Vagina (tissue), 2 donors: ENCODE results near the gene AIMP2. TPM values are rescaled to one million over a fixed set of nuclear protein-coding genes. Genes with fewer than 3 reads are reported as not detected.
A peak's percentile ranks its signal among the peaks of the same experiment; 100 is the strongest.
"Not testable (repeated sequence)": the region's sequence is repeated elsewhere in the genome, so short reads cannot be mapped to it uniquely, and the experiment has no call there.

Source experiments
- DNase-seq, 2 donors: peaks; one replicate each; pipeline ENCODE4 v3.0.0-alpha.2; 2017; ENCODE audit errors: extremely low spot score in 2 of 2
- H3K27ac ChIP-seq: fragments of 200-600 bp; sonication (generic); one replicate; pipeline ENCODE4 v1.5.1; 2019
- H3K27me3 ChIP-seq: fragments of 200-600 bp; sonication (generic); one replicate; pipeline ENCODE4 v1.5.1; 2019
- H3K36me3 ChIP-seq, 2 donors: fragments of 200-600 bp; sonication (generic); one replicate each; pipeline ENCODE4 v1.5.1; 2017 to 2019
- H3K4me1 ChIP-seq: fragments of 200-600 bp; sonication (generic); one replicate; pipeline ENCODE4 v1.5.1; 2019
- H3K4me3 ChIP-seq, 2 donors: fragments of 200-600 bp; sonication (generic); 1 replicate in 1 of 2; 2 replicates in 1 of 2; pipeline ENCODE4 v1.5.1; 2016 to 2019
- H3K9me3 ChIP-seq: fragments of 200-600 bp; sonication (generic); one replicate; pipeline ENCODE4 v1.5.1; 2019
- POLR2A ChIP-seq, 2 donors: fragments of 450-650 bp; IDR thresholded peaks; one replicate each; pipeline ENCODE4 v1.6.1; 2017; ENCODE audit warnings: antibody characterized with exemption in 2 of 2, mild to moderate bottlenecking in 2 of 2, moderate library complexity in 2 of 2
- POLR2AphosphoS5 ChIP-seq, 2 donors: sonication (generic); formaldehyde crosslinking; IDR thresholded peaks; one replicate each; pipeline ENCODE4 v1.9.0; 2017; ENCODE audit warnings: antibody characterized with exemption in 2 of 2, mild to moderate bottlenecking in 2 of 2, low read depth in 1 of 2; ENCODE audit not compliant: insufficient read depth in 1 of 2
- intact Hi-C: fragments of 100-400 bp; cut with DNase I; formaldehyde crosslinking; loops from one replicate; pipeline ENCODE4 v1.15.1; 2023
- total RNA-seq: library from RNA; depleted of rRNA; stranded (reverse); fragments of >200 nt; gene quantifications from one replicate; pipeline ENCODE4 v1.2.3, GENCODE V29; 2016
- TF ChIP-seq, protein P1 (sequence below), 3 experiments: fragments of 450-650 bp in 2 of 3; fragments of 200-600 bp in 1 of 3; sonication (generic) in 1 of 3; IDR thresholded peaks; one replicate each; pipeline ENCODE4 v1.5.1; 2017 to 2019; ENCODE audit warnings: antibody characterized with exemption in 3 of 3, mild to moderate bottlenecking in 2 of 3, moderate library complexity in 2 of 3

AIMP2 gene
- total RNA-seq, 1 donor from 2014 or later = 38.1 TPM

DNA sequence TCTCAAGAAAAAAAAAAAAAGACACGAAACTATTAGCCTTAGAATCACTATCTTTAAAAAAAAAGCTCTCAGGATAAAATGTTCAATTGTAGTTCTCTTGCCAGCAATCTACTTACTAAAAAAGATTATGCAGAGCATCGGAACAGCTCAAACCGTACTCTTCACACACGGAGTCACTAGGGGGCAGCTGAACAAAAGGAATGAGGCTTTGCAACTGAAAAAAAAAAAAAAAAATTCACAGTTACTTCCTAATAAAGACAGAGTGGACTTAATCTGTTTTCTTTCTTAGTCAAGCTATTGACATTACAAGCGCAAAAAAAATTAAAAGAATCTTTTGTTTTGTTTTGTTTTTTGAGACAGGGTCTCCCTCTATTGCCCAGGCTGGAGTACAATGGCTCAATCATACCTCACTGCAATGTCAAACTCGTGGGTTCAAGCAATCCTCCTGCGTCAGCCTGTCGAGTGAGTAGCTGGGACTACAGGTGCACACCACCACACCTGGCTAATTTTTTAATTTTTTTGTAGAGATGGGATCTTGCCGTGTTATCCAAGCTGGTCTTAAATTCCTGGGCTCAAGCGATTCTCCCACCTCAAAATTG lies 11.8 kb upstream of the AIMP2 start:
- TF ChIP-seq POLR2AphosphoS5 (IDR thresholded peaks at IDR 0.05; ENCODE audit: insufficient read depth in 1 of 2, low read depth in 1 of 2) (peak in 1 of 2 donors; percentile 25), POLR2A (IDR thresholded peaks at IDR 0.05) (no peak)
- TF ChIP-seq, protein P1, sequence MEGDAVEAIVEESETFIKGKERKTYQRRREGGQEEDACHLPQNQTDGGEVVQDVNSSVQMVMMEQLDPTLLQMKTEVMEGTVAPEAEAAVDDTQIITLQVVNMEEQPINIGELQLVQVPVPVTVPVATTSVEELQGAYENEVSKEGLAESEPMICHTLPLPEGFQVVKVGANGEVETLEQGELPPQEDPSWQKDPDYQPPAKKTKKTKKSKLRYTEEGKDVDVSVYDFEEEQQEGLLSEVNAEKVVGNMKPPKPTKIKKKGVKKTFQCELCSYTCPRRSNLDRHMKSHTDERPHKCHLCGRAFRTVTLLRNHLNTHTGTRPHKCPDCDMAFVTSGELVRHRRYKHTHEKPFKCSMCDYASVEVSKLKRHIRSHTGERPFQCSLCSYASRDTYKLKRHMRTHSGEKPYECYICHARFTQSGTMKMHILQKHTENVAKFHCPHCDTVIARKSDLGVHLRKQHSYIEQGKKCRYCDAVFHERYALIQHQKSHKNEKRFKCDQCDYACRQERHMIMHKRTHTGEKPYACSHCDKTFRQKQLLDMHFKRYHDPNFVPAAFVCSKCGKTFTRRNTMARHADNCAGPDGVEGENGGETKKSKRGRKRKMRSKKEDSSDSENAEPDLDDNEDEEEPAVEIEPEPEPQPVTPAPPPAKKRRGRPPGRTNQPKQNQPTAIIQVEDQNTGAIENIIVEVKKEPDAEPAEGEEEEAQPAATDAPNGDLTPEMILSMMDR (IDR thresholded peaks at IDR 0.05) = peak; percentile 37 to 52 (median 42)
- Histone ChIP-seq H3K4me3 (no peak overlapping the region), H3K27me3 (no peaks in the 10 kb centered on the region), H3K4me1 (no peaks in the 10 kb centered on the region), H3K27ac (no peak overlapping the region), H3K36me3 (peaks cover 0 to 46% of the 10 kb centered on the region in 2 donors), H3K9me3 (no peaks in the 10 kb centered on the region)
- no peak for DNase-seq
- intact Hi-C loops = loop anchor here (10.0 kb wide), 1 partner anchor 327 kb away; no protein-coding TSS in a partner anchor

DNA sequence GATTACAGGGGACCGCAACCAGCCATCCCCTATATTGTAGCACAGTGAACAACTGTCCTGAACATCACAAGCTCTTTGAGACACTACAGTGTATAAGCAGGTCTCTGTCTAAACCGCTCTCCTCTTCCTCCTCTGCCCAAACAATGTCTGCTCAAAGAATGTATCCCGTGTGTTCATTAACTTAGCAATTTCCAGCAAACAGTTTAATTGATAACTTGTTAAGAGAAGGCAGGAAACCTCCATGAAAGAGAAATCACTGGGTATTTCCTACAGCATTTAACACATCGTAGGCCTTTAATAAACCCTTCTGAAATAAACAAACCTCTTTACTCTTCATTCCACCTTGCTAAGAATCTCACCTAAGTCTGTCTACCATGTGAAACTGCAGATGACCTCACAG lies 1.7 kb upstream of the AIMP2 start:
- Histone ChIP-seq H3K9me3 (no peaks in the 10 kb centered on the region), H3K4me3 (no peak overlapping the region), H3K4me1 (peaks cover 37% of the 10 kb centered on the region), H3K27ac (no peak overlapping the region), H3K27me3 (no peaks in the 10 kb centered on the region), H3K36me3 (peaks cover 0 to 23% of the 10 kb centered on the region in 2 donors)
- DNase-seq = no peak
- intact Hi-C loops = no loop called here
- TF ChIP-seq POLR2A (IDR thresholded peaks at IDR 0.05) (no peak), POLR2AphosphoS5 (IDR thresholded peaks at IDR 0.05; ENCODE audit: insufficient read depth in 1 of 2, low read depth in 1 of 2) (no peak)
- TF ChIP-seq, protein P1 (IDR thresholded peaks at IDR 0.05) = no peak

DNA sequence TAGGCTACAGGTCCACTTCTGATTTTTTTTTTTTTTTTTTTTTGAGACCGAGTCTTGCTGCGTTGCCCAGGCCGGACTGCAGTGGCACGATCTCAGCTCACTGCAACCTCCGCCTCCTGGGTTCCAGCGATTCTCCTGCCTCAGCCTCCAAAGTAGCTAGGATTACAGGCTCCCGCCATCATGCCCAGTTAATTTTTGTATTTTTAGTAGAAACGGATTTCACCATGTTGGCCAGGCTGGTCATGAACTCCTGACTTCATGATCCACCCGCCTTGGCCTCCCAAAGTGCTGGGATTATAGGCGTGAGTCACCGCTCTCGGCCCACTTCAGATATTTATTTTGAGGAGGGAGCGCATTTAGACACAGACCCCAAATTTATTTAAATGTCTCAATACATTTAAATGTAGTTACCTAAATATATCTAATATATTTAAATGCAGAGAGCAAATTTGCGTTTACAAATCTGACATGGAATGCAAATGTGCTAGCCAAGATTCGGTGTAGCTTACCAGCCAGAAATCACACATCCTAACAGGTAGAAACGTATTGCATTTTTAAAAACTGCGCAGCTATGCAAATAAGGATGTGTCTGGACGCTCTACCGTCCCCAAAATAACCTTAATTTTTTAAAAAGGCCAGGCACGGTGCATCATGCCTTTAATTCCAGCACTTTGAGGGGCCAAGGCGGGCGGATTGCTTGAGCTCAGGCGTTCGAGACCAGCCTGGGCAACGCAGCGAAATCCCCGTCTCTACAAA lies 1.1 kb upstream of the AIMP2 start:
- DNase-seq, H3K9me3 ChIP-seq, intact Hi-C loops, H3K27me3 ChIP-seq: not testable (repeated sequence)
- Histone ChIP-seq H3K4me3 (peak overlapping the region; percentile 58 to 79), H3K4me1 (peaks cover 37% of the 10 kb centered on the region), H3K27ac (peak overlapping the region; percentile 84), H3K36me3 (peaks cover 0 to 18% of the 10 kb centered on the region in 2 donors)

DNA sequence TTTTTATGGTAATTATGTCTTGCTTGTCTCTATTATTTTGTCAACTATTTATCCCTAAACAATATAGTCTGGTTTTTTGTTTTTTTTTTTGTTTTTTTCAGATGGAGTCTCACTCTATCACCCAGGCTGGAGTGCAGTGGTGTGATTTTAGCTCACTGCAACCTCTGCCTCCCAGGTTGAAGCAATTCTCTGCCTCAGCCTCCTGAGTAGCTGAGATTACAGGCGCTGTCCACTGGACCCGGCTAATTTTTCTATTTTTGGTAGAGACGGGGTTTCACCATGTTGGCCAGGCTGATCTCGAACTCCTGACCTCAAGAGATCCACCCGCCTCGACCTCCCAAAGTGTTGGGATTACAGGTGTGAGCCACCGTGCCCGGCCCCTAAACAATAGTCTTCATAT lies 1.3 kb downstream of the AIMP2 start:
- H3K4me3 ChIP-seq, intact Hi-C loops, DNase-seq, H3K9me3 ChIP-seq, H3K27me3 ChIP-seq, H3K36me3 ChIP-seq, H3K27ac ChIP-seq: not testable (repeated sequence)
- H3K4me1 ChIP-seq = peaks cover 44% of the 10 kb centered on the region

DNA sequence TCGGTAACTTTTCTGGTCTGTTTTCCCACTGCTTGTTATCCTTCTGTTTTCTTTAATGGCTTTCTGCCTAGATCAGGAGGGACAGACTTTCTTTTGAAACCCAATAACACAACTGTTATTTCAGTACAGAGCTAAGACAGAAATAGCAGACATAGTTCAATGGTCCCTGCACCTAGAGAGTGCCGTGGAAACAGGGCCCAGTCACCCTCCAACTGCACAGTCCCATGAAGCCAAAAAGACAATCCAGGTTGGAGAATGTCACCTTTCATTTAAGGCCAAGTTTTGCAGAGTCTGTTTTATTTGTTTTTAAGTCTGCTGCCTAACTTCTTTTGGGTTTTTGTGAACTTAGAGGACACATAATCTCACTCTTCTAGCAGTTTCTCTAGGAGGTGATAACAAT lies 2.5 kb downstream of the AIMP2 start:
- Histone ChIP-seq H3K27me3 (no peaks in the 10 kb centered on the region), H3K27ac (no peak overlapping the region), H3K9me3 (no peaks in the 10 kb centered on the region), H3K4me3 (no peak overlapping the region), H3K36me3 (peaks cover 0 to 1% of the 10 kb centered on the region in 2 donors), H3K4me1 (peaks cover 47% of the 10 kb centered on the region)
- intact Hi-C loops = no loop called here
- DNase-seq = no peak
- TF ChIP-seq POLR2AphosphoS5 (IDR thresholded peaks at IDR 0.05; ENCODE audit: insufficient read depth in 1 of 2, low read depth in 1 of 2) (no peak), POLR2A (IDR thresholded peaks at IDR 0.05) (no peak)
- TF ChIP-seq, protein P1 (IDR thresholded peaks at IDR 0.05) = no peak
